Nephron (organoid): Measurements from ENCODE around the gene GNLY.

Experiments used
- H3K27ac Mint-ChIP-seq, 3 experiments: 2 replicates each; pipeline ENCODE4 v1.8.0; 2020; ENCODE audit warnings: mixed read lengths in 3 of 3, mild to moderate bottlenecking in 2 of 3, moderate library complexity in 1 of 3
- H3K27me3 Mint-ChIP-seq: 2 replicates; pipeline ENCODE4 v1.8.0; 2021; ENCODE audit warnings: low read depth, mild to moderate bottlenecking, moderate library complexity, mixed read lengths
- H3K36me3 Mint-ChIP-seq: 2 replicates; pipeline ENCODE4 v1.8.0; 2020; ENCODE audit warnings: low read depth, mixed read lengths
- H3K4me1 Mint-ChIP-seq: 2 replicates; pipeline ENCODE4 v1.8.0; 2020; ENCODE audit warnings: mixed read lengths
- H3K4me3 Mint-ChIP-seq, 3 experiments: 2 replicates each; pipeline ENCODE4 v1.8.0; 2020; ENCODE audit warnings: mild to moderate bottlenecking in 3 of 3, mixed read lengths in 3 of 3, moderate library complexity in 2 of 3
- H3K9me3 Mint-ChIP-seq: 2 replicates; pipeline ENCODE4 v1.8.0; 2020; ENCODE audit warnings: mixed read lengths
- CTCF ChIP-seq, 3 experiments: fragments of 200-600 bp; sonication (generic); IDR thresholded peaks; one replicate each; pipeline ENCODE4 v1.5.0; 2021; ENCODE audit warnings: antibody characterized with exemption in 3 of 3; ENCODE audit not compliant: unreplicated experiment in 3 of 3

Gene GNLY

GRCh38 chr2:85699325-85699724 lies 5.2 kb downstream of the GNLY start:
- peaks cover 7% of the 10 kb centered on the region for H3K27me3 Mint-ChIP-seq
- H3K36me3 Mint-ChIP-seq: no peaks in the 10 kb centered on the region

GRCh38 chr2:85702172-85702571 lies 8.0 kb downstream of the GNLY start:
- TF ChIP-seq CTCF (IDR thresholded peaks at IDR 0.05; ENCODE audit: unreplicated experiment in 3 of 3): no peak
- no peak overlapping the region for H3K27ac Mint-ChIP-seq
- no peaks in the 10 kb centered on the region for H3K9me3 Mint-ChIP-seq
- H3K4me3 Mint-ChIP-seq: no peak overlapping the region
- no peaks in the 10 kb centered on the region for H3K36me3 Mint-ChIP-seq
- peaks cover 15% of the 10 kb centered on the region for H3K27me3 Mint-ChIP-seq
- H3K4me1 Mint-ChIP-seq: peaks cover 3% of the 10 kb centered on the region

More at GRCh38 chr2:85699325-85699724, 5.2 kb downstream of the GNLY start:
- no peak overlapping the region for H3K27ac Mint-ChIP-seq
- TF ChIP-seq CTCF (IDR thresholded peaks at IDR 0.05; ENCODE audit: unreplicated experiment in 3 of 3): no peak
- H3K4me3 Mint-ChIP-seq: no peak overlapping the region
- H3K9me3 Mint-ChIP-seq: no peaks in the 10 kb centered on the region
- no peaks in the 10 kb centered on the region for H3K4me1 Mint-ChIP-seq

- Mint-ChIP-seq H3K27ac (no peak overlapping the region), H3K27me3 (peaks cover 19% of the 10 kb centered on the region), H3K36me3 (no peaks in the 10 kb centered on the region), H3K4me3 (no peak overlapping the region), H3K4me1 (peaks cover 5% of the 10 kb centered on the region), H3K9me3 (no peaks in the 10 kb centered on the region)
- no peak for TF ChIP-seq CTCF (IDR thresholded peaks at IDR 0.05; ENCODE audit: unreplicated experiment in 3 of 3)
Measured at GRCh38 chr2:85702800-85703199, 8.6 kb downstream of the GNLY start.

GRCh38 chr2:85703329-85703728 lies 9.2 kb downstream of the GNLY start:
- H3K27me3 Mint-ChIP-seq: peaks cover 22% of the 10 kb centered on the region
- no peaks in the 10 kb centered on the region for H3K9me3 Mint-ChIP-seq
- H3K4me1 Mint-ChIP-seq: peaks cover 5% of the 10 kb centered on the region
- H3K36me3 Mint-ChIP-seq: no peaks in the 10 kb centered on the region
- H3K4me3 Mint-ChIP-seq: no peak overlapping the region
- no peak for TF ChIP-seq CTCF (IDR thresholded peaks at IDR 0.05; ENCODE audit: unreplicated experiment in 3 of 3)
- H3K27ac Mint-ChIP-seq: no peak overlapping the region

- no peaks in the 10 kb centered on the region for H3K36me3 Mint-ChIP-seq
- no peak overlapping the region for H3K4me3 Mint-ChIP-seq
- peaks cover 22% of the 10 kb centered on the region for H3K27me3 Mint-ChIP-seq
- peaks cover 5% of the 10 kb centered on the region for H3K4me1 Mint-ChIP-seq
- TF ChIP-seq CTCF (IDR thresholded peaks at IDR 0.05; ENCODE audit: unreplicated experiment in 3 of 3): no peak
- H3K9me3 Mint-ChIP-seq: no peaks in the 10 kb centered on the region
- no peak overlapping the region for H3K27ac Mint-ChIP-seq
Measured at GRCh38 chr2:85704038-85704437, 9.9 kb downstream of the GNLY start.

- H3K4me1 Mint-ChIP-seq: peaks cover 5% of the 10 kb centered on the region
- no peaks in the 10 kb centered on the region for H3K36me3 Mint-ChIP-seq
- TF ChIP-seq CTCF (IDR thresholded peaks at IDR 0.05; ENCODE audit: unreplicated experiment in 3 of 3): no peak
- no peak overlapping the region for H3K4me3 Mint-ChIP-seq
- peaks cover 29% of the 10 kb centered on the region for H3K27me3 Mint-ChIP-seq
- no peak overlapping the region for H3K27ac Mint-ChIP-seq
- no peaks in the 10 kb centered on the region for H3K9me3 Mint-ChIP-seq
Measured at GRCh38 chr2:85704800-85705679, 10.9 kb downstream of the GNLY start.
